ENCODE data around the gene NTN4.

NTN4 gene

DNA sequence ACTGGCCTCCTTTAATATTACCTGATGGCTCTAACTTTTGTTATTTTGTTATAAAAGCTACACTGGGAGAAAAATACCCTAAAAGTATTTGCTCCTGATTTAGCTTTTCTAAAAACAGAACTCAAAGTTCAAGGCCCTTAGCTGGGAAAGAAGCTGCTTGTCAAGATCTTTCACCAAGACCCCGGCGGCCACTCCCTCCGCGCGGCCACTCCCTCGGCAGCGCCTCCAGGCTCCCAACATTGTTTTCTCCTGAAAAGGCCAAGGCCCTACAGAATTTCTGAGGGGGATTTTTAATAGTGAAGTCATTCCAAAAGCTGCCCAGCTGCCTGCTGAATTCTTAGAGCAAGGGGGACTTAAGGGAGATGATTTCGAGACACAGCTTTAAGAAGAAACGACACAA, 96.4 kb downstream of the NTN4 start:
- TF ChIP-seq TAF1 (IDR thresholded peaks at IDR 0.05; ENCODE audit: borderline replicate concordance, insufficient read depth, low read length) (no peak), POLR2AphosphoS5 (IDR thresholded peaks at IDR 0.05; ENCODE audit: low read depth, low read length) (no peak), FOXP2 (optimal IDR thresholded peaks at IDR 0.05; ENCODE audit: borderline replicate concordance, extremely low read depth, extremely low read length, insufficient read depth) (no peak)

DNA sequence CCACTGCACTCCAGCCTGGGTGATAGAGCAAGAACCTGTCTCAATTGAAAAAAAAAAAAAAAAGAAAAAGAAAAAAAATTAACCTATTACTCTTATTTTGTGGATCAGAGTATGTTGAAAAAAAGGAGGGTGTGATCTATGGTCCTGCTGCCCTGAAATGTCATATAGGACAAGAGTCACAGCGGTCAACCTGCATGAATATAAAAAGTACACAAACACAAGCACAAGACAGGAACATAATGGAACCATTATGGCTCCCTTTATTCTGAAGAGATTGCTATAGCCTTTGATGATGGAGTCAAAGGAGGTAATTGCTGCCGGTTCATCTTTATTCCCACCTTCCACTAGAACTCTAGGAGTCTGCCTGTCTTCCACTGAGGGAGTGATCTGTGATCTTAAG, 96.9 kb downstream of the NTN4 start:
- TF ChIP-seq SIN3A (IDR thresholded peaks at IDR 0.05; ENCODE audit: borderline replicate concordance, insufficient read depth, low read length) (no peak), FOXP2 (optimal IDR thresholded peaks at IDR 0.05; ENCODE audit: borderline replicate concordance, extremely low read depth, extremely low read length, insufficient read depth) (no peak)

DNA sequence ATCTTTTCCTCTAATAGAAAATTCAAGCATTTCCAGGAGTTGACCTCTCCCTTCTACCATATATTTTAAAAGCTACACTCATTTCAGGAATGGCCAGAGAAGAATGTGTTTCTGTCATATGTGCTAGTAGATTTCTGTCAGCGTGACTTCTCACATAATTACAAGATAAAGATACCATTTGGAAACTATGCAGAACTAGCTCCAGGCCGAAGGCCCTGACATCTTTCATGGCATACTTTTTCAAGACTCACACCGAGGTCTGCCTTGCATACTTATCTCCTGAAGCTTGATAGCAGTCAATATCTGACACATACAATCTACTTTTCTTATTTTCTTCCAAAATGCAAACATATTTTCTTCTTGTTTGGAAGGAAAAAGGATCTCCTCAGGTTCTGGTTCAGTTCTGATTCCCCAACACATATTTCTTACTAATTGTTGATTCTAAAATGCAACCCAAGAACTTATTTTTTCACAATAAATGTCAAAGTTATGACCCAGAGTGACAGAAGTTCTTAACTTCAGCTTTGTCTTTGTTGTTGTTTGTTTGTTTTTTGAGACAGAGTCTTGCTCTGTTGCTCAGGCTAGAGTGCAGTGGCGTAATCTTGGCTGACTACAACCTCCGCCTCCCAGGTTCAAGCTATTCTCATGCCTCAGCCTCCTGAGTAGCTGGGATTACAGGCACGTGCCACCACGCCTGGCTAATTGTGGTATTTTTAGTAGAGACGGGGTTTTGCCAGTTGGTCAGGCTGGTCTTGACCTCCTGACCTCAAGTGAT, 99.5 kb downstream of the NTN4 start:
- TF ChIP-seq, protein P1, sequence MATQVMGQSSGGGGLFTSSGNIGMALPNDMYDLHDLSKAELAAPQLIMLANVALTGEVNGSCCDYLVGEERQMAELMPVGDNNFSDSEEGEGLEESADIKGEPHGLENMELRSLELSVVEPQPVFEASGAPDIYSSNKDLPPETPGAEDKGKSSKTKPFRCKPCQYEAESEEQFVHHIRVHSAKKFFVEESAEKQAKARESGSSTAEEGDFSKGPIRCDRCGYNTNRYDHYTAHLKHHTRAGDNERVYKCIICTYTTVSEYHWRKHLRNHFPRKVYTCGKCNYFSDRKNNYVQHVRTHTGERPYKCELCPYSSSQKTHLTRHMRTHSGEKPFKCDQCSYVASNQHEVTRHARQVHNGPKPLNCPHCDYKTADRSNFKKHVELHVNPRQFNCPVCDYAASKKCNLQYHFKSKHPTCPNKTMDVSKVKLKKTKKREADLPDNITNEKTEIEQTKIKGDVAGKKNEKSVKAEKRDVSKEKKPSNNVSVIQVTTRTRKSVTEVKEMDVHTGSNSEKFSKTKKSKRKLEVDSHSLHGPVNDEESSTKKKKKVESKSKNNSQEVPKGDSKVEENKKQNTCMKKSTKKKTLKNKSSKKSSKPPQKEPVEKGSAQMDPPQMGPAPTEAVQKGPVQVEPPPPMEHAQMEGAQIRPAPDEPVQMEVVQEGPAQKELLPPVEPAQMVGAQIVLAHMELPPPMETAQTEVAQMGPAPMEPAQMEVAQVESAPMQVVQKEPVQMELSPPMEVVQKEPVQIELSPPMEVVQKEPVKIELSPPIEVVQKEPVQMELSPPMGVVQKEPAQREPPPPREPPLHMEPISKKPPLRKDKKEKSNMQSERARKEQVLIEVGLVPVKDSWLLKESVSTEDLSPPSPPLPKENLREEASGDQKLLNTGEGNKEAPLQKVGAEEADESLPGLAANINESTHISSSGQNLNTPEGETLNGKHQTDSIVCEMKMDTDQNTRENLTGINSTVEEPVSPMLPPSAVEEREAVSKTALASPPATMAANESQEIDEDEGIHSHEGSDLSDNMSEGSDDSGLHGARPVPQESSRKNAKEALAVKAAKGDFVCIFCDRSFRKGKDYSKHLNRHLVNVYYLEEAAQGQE (IDR thresholded peaks at IDR 0.05; ENCODE audit: insufficient read depth in 1 of 2, low read depth in 2 of 2, low read length in 2 of 2): no peak
- TF ChIP-seq SIN3A (IDR thresholded peaks at IDR 0.05; ENCODE audit: borderline replicate concordance, insufficient read depth, low read length) (no peak), TAF1 (IDR thresholded peaks at IDR 0.05; ENCODE audit: borderline replicate concordance, insufficient read depth, low read length) (no peak), FOXP2 (optimal IDR thresholded peaks at IDR 0.05; ENCODE audit: borderline replicate concordance, extremely low read depth, extremely low read length, insufficient read depth) (no peak), POLR2AphosphoS5 (IDR thresholded peaks at IDR 0.05; ENCODE audit: low read depth, low read length) (no peak)

DNA sequence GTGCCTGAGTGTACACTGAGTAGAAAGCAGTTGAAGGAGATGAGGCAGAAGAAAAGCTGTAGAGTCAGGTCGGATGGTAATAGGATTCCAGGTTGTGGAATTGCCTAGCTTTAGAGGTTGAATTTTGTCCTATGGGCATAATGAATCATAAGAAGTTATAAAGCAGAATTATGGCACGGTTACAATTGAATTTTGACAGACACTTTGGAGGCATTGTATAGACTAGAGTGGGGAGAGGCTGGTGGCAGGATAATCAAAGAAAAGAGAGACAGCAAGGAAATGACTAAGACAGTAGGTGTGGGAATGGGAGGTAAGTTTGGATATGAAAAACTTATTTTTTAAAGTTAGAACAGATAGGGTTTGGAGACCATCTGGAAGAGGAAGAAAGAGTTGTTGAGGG, 102.6 kb downstream of the NTN4 start:
- TF ChIP-seq TAF1 (IDR thresholded peaks at IDR 0.05; ENCODE audit: borderline replicate concordance, insufficient read depth, low read length) (no peak), FOXP2 (optimal IDR thresholded peaks at IDR 0.05; ENCODE audit: borderline replicate concordance, extremely low read depth, extremely low read length, insufficient read depth) (no peak), POLR2AphosphoS5 (IDR thresholded peaks at IDR 0.05; ENCODE audit: low read depth, low read length) (no peak), SIN3A (IDR thresholded peaks at IDR 0.05; ENCODE audit: borderline replicate concordance, insufficient read depth, low read length) (no peak)
- TF ChIP-seq, protein P1 (IDR thresholded peaks at IDR 0.05; ENCODE audit: insufficient read depth in 1 of 2, low read depth in 2 of 2, low read length in 2 of 2): no peak

DNA sequence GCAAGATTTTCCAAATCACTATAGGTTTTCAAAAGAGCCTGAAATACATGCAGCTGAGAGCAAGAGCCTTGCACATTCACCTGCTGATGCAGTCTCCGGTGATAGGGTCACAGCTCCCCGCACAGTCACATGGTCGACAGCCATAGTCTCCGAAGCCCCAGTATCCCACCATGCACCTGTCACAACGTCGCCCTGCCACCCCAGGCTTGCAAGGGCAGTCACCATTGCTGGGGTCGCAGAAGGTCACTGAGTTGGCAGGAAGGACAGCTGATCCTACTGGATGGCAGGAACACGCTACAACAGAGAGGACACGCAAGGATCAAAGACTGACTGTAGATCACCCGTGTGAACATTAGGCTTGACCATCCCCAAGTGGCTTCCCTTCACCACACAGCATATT, 107.1 kb downstream of the NTN4 start:
- no peak for TF ChIP-seq POLR2AphosphoS5 (IDR thresholded peaks at IDR 0.05; ENCODE audit: low read depth, low read length)
- TF ChIP-seq, protein P1 (IDR thresholded peaks at IDR 0.05; ENCODE audit: insufficient read depth in 1 of 2, low read depth in 2 of 2, low read length in 2 of 2): no peak
- no peak for TF ChIP-seq FOXP2 (optimal IDR thresholded peaks at IDR 0.05; ENCODE audit: borderline replicate concordance, extremely low read depth, extremely low read length, insufficient read depth)
- TF ChIP-seq TAF1 (IDR thresholded peaks at IDR 0.05; ENCODE audit: borderline replicate concordance, insufficient read depth, low read length): no peak
- no peak for TF ChIP-seq SIN3A (IDR thresholded peaks at IDR 0.05; ENCODE audit: borderline replicate concordance, insufficient read depth, low read length)

DNA sequence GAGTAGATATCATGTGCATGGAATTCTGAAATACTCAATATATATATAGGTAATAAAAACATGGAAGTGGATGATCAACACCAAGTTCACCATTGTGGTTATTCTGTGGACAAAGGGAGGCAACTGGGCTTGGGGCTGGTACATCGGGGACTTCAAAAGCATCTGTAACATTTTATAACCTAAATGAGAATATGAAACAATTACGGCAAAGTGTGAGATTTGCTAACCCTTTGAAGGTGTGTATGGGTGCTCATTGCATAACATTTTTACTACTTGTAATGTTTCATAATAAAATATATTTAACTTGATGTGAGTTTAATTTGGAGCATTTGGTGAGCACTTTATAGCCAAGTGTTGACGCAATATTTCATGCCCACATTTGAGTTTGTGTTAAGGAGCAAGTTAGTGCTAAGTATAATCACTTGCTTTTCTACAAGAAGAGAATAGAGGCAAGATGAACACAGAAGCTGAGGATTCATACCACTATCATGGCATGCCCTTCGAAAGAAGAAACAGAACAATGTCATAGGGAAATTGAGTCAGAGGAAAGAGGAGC, 109.3 kb downstream of the NTN4 start:
- TF ChIP-seq TAF1 (IDR thresholded peaks at IDR 0.05; ENCODE audit: borderline replicate concordance, insufficient read depth, low read length) (no peak), POLR2AphosphoS5 (IDR thresholded peaks at IDR 0.05; ENCODE audit: low read depth, low read length) (no peak), SIN3A (IDR thresholded peaks at IDR 0.05; ENCODE audit: borderline replicate concordance, insufficient read depth, low read length) (no peak), FOXP2 (optimal IDR thresholded peaks at IDR 0.05; ENCODE audit: borderline replicate concordance, extremely low read depth, extremely low read length, insufficient read depth) (no peak)

Measured in PFSK-1 (cell line).